Dendritic cell treated with granulocyte-macrophage colony-stimulating factor and Interleukin-4, amounts not matched to agents 40 ng/mL and 50 ng/mL, for 4 days (primary cell): ENCODE measurements around the gene GPC6.

Experiments
- H3K27ac Mint-ChIP-seq: one replicate; pipeline ENCODE4 v1.8.0; 2022; ENCODE audit warnings: mild to moderate bottlenecking, mixed read lengths
- H3K27me3 Mint-ChIP-seq: one replicate; pipeline ENCODE4 v1.8.0; 2022; ENCODE audit warnings: mild to moderate bottlenecking, mixed read lengths
- H3K36me3 Mint-ChIP-seq: one replicate; pipeline ENCODE4 v1.8.0; 2022; ENCODE audit warnings: low read depth, mixed read lengths
- H3K4me1 Mint-ChIP-seq: one replicate; pipeline ENCODE4 v1.8.0; 2022; ENCODE audit warnings: low read depth, mixed read lengths
- H3K4me3 Mint-ChIP-seq: one replicate; pipeline ENCODE4 v1.8.0; 2022; ENCODE audit warnings: mild to moderate bottlenecking, moderate library complexity, mixed read lengths
- H3K9me3 Mint-ChIP-seq: one replicate; pipeline ENCODE4 v1.8.0; 2022; ENCODE audit warnings: mixed read lengths
- intact Hi-C: fragments of 100-400 bp; cut with micrococcal nuclease; formaldehyde crosslinking; loops from one replicate; pipeline ENCODE4 v1.15.0; 2022

GPC6 gene

GRCh38 chr13:93243375-93244063 is 16.9 kb downstream of the GPC6 start:
- Mint-ChIP-seq H3K9me3 (peaks cover 46% of the 10 kb centered on the region), H3K4me3 (no peak overlapping the region), H3K4me1 (no peaks in the 10 kb centered on the region), H3K36me3 (no peaks in the 10 kb centered on the region), H3K27me3 (no peaks in the 10 kb centered on the region), H3K27ac (no peak overlapping the region)
- intact Hi-C loops, result no loop called here

DNA sequence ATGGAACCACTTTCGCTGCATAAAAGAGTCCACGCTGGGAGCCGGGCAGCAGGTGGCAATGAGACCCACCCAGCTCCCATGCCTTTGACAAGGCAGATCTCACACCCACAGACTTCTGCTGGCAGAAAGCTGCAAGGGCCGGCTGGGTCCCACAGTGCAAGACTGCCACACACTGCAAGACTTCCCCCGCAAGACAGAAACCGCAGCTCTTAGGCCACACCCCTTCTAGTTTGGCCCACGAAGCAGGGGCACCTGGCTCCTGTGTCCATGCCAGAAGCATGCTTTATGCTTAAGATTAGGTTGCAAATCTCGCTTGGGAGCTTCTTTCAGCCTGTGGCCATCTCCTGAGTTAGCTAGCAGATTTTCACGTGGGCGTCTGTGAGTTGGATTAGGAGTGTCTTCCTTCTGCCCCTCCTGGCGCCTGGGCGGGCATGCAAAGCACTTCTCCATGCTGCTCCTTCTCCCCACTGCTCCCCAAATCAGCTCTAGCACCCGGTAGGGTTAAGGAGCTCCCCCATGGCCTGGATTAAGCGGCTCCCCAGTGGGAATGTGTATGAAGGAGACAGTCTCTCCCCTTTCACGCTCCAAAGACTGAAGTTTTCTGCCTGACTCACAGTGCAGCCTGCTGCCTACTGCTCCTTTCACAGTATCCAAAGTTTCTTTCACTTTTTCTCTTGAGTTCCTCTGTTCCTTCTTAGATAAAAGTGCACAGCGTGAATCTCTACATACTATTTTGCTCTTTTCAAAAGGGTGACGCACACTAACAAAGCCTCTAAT is 17.7 kb downstream of the GPC6 start:
- no peaks in the 10 kb centered on the region for H3K27me3 Mint-ChIP-seq
- H3K27ac Mint-ChIP-seq, result no peak overlapping the region
- H3K4me3 Mint-ChIP-seq, result peak overlapping the region; percentile 34

DNA sequence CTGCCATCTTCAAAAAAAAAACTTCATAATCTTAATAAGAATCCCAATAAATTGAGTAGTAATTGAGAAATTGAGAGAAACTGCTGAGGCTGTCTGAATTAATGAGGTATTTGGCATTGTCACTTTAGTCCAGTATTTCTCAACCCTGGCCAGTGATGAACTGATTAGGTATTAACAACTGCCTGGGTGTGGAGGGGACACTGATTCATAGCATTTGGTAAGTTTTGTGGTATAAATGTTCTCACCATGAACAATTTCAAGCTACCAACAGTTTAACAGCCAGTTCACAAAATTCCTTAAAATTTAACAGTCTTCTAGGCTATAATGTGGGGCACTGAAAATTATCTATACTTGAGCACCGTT is 18.3 kb downstream of the GPC6 start:
- H3K4me1 Mint-ChIP-seq, result no peaks in the 10 kb centered on the region
- H3K36me3 Mint-ChIP-seq, result no peaks in the 10 kb centered on the region
- H3K27ac Mint-ChIP-seq, result no peak overlapping the region
- no peak overlapping the region for H3K4me3 Mint-ChIP-seq
- intact Hi-C loops, result no loop called here
- peaks cover 32% of the 10 kb centered on the region for H3K9me3 Mint-ChIP-seq
- no peaks in the 10 kb centered on the region for H3K27me3 Mint-ChIP-seq

More for the DNA sequence above, 17.7 kb downstream of the GPC6 start:
- intact Hi-C loops, result no loop called here
- Mint-ChIP-seq H3K4me1 (no peaks in the 10 kb centered on the region), H3K36me3 (no peaks in the 10 kb centered on the region), H3K9me3 (peaks cover 38% of the 10 kb centered on the region)

DNA sequence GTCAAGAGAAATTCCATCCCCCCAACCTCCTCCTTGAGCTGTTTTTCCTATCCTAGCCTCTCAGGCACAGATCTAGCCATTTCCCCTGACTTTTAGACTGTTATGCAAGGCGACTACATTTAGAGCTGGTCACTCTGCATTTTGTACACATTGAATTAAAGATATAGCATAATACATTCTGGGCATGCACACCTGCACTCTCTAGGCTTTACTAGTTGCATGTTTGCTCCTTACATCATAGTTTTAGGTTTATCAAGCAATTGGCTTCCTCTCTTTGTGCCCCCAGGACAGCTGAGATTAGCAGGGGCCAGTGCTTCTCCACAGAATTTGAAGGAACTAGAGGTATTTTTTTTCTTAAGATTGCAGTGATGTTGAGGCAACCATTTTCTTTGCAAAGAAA is 19.5 kb downstream of the GPC6 start:
- Mint-ChIP-seq H3K4me1 (no peaks in the 10 kb centered on the region), H3K9me3 (peaks cover 28% of the 10 kb centered on the region), H3K27me3 (no peaks in the 10 kb centered on the region), H3K27ac (no peak overlapping the region), H3K4me3 (no peak overlapping the region), H3K36me3 (no peaks in the 10 kb centered on the region)
- intact Hi-C loops, result no loop called here

- Mint-ChIP-seq H3K27me3 (no peaks in the 10 kb centered on the region), H3K27ac (no peak overlapping the region), H3K4me3 (no peak overlapping the region), H3K4me1 (no peaks in the 10 kb centered on the region), H3K9me3 (peaks cover 2% of the 10 kb centered on the region), H3K36me3 (no peaks in the 10 kb centered on the region)
- intact Hi-C loops, result no loop called here
Observed at GRCh38 chr13:93248627-93249047, 22.0 kb downstream of the GPC6 start.

- H3K9me3 Mint-ChIP-seq, result no peaks in the 10 kb centered on the region
- no peak overlapping the region for H3K4me3 Mint-ChIP-seq
- H3K4me1 Mint-ChIP-seq, result no peaks in the 10 kb centered on the region
- intact Hi-C loops, result no loop called here
- H3K27me3 Mint-ChIP-seq, result no peaks in the 10 kb centered on the region
- no peak overlapping the region for H3K27ac Mint-ChIP-seq
- H3K36me3 Mint-ChIP-seq, result no peaks in the 10 kb centered on the region
Observed at GRCh38 chr13:93249364-93250306, 23.0 kb downstream of the GPC6 start.

GRCh38 chr13:93254775-93255174 is 28.2 kb downstream of the GPC6 start:
- Mint-ChIP-seq H3K4me3 (no peak overlapping the region), H3K27me3 (no peaks in the 10 kb centered on the region), H3K9me3 (no peaks in the 10 kb centered on the region), H3K4me1 (no peaks in the 10 kb centered on the region), H3K36me3 (no peaks in the 10 kb centered on the region), H3K27ac (no peak overlapping the region)
- intact Hi-C loops, result no loop called here

DNA sequence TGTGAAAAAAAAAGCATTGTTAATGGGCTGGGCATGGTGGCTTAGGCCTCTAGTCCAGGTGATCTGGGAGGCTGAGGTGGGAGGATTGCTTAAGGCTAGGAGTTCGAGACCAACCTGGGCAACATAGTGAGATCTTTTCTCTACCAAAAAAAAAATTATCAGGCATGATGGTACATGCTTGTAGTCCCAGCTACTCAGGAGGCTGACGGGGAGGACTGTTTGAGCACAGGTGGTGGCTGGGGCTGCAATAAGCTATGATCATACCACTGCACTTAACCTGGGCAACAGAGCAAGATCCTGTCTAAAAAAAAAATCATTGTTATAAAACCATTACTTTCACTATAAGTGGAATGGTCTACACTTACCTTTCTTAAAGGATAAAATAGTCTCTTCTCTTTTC is 30.4 kb downstream of the GPC6 start:
- Mint-ChIP-seq H3K4me3 (no peak overlapping the region), H3K9me3 (no peaks in the 10 kb centered on the region), H3K27ac (no peak overlapping the region), H3K36me3 (no peaks in the 10 kb centered on the region), H3K27me3 (no peaks in the 10 kb centered on the region), H3K4me1 (no peaks in the 10 kb centered on the region)
- intact Hi-C loops, result no loop called here

- Mint-ChIP-seq H3K9me3 (no peaks in the 10 kb centered on the region), H3K36me3 (no peaks in the 10 kb centered on the region), H3K4me3 (no peak overlapping the region), H3K4me1 (no peaks in the 10 kb centered on the region), H3K27ac (no peak overlapping the region), H3K27me3 (no peaks in the 10 kb centered on the region)
- intact Hi-C loops, result no loop called here
Observed at GRCh38 chr13:93259527-93260080, 33.0 kb downstream of the GPC6 start.

- Mint-ChIP-seq H3K27me3 (no peaks in the 10 kb centered on the region), H3K4me1 (no peaks in the 10 kb centered on the region), H3K36me3 (no peaks in the 10 kb centered on the region), H3K27ac (no peak overlapping the region), H3K4me3 (no peak overlapping the region), H3K9me3 (no peaks in the 10 kb centered on the region)
- intact Hi-C loops, result no loop called here
Observed at GRCh38 chr13:93260591-93260990, 34.0 kb downstream of the GPC6 start.

GRCh38 chr13:93262729-93263345 is 36.2 kb downstream of the GPC6 start:
- H3K4me3 Mint-ChIP-seq, result no peak overlapping the region
- intact Hi-C loops, result no loop called here
- no peak overlapping the region for H3K27ac Mint-ChIP-seq
- H3K36me3 Mint-ChIP-seq, result no peaks in the 10 kb centered on the region
- H3K9me3 Mint-ChIP-seq, result no peaks in the 10 kb centered on the region
- H3K27me3 Mint-ChIP-seq, result no peaks in the 10 kb centered on the region
- H3K4me1 Mint-ChIP-seq, result no peaks in the 10 kb centered on the region

GRCh38 chr13:93264876-93265275 is 38.3 kb downstream of the GPC6 start:
- no peak overlapping the region for H3K27ac Mint-ChIP-seq

GRCh38 chr13:93265800-93266199 is 39.2 kb downstream of the GPC6 start:
- Mint-ChIP-seq H3K27me3 (no peaks in the 10 kb centered on the region), H3K36me3 (no peaks in the 10 kb centered on the region), H3K27ac (no peak overlapping the region), H3K4me1 (no peaks in the 10 kb centered on the region), H3K4me3 (no peak overlapping the region), H3K9me3 (no peaks in the 10 kb centered on the region)
- intact Hi-C loops, result no loop called here

More at GRCh38 chr13:93264876-93265275, 38.3 kb downstream of the GPC6 start:
- no peaks in the 10 kb centered on the region for H3K36me3 Mint-ChIP-seq
- H3K9me3 Mint-ChIP-seq, result no peaks in the 10 kb centered on the region
- no peaks in the 10 kb centered on the region for H3K4me1 Mint-ChIP-seq
- no peak overlapping the region for H3K4me3 Mint-ChIP-seq
- intact Hi-C loops, result no loop called here
- H3K27me3 Mint-ChIP-seq, result no peaks in the 10 kb centered on the region
